SU-DHL-6 (cell line): ENCODE measurements around the gene FNIP2.

Experiments used
- H2AFZ ChIP-seq: fragments of 200-600 bp; sonication (generic); 2 replicates; pipeline ENCODE4 v1.6.1; 2014; ENCODE audit warnings: low read depth, mild to moderate bottlenecking, moderate library complexity, mixed read lengths, antibody characterized with exemption, low read length; ENCODE audit not compliant: severe bottlenecking
- H3F3A ChIP-seq: fragments of 200-600 bp; shearing (Covaris generic); 2 replicates; pipeline ENCODE4 v1.6.0; 2016; ENCODE audit warnings: antibody characterized with exemption, mild to moderate bottlenecking; ENCODE audit not compliant: insufficient read depth
- H3K27ac ChIP-seq: fragments of 200-600 bp; sonication (generic); 2 replicates; pipeline ENCODE4 v1.5.1; 2016; ENCODE audit warnings: low read depth, mild to moderate bottlenecking, low read length, moderate library complexity, mixed read lengths
- H3K27me3 ChIP-seq: fragments of 200-600 bp; sonication (generic), shearing (Covaris generic); 2 replicates; pipeline ENCODE4 v1.6.0; 2014; ENCODE audit warnings: mild to moderate bottlenecking, low read length
- H3K36me3 ChIP-seq: fragments of 200-600 bp; sonication (generic); 2 replicates; pipeline ENCODE4 v1.6.1; 2014; ENCODE audit warnings: mild to moderate bottlenecking, low read length, mixed read lengths
- H3K4me2 ChIP-seq: fragments of 300-600, 200-600 bp; shearing (Covaris generic), sonication (generic); 2 replicates; pipeline ENCODE4 v1.6.0; 2014; ENCODE audit warnings: low read length, low read depth, mild to moderate bottlenecking; ENCODE audit not compliant: poor library complexity, severe bottlenecking
- H3K4me3 ChIP-seq: fragments of 200-600 bp; sonication (generic); 2 replicates; pipeline ENCODE4 v1.5.1; 2014; ENCODE audit warnings: antibody characterized with exemption, low read length, mild to moderate bottlenecking, mixed read lengths; ENCODE audit not compliant: insufficient read depth, poor library complexity, severe bottlenecking
- H3K79me2 ChIP-seq: fragments of 200-600 bp; sonication (generic); 2 replicates; pipeline ENCODE4 v1.6.1; 2014; ENCODE audit warnings: mild to moderate bottlenecking, low read length, moderate library complexity; ENCODE audit not compliant: insufficient read depth
- H3K9ac ChIP-seq: fragments of 200-600 bp; sonication (generic); 2 replicates; pipeline ENCODE4 v1.7.0; 2014; ENCODE audit warnings: mild to moderate bottlenecking, low read length
- H3K9me2 ChIP-seq: fragments of 200-600 bp; sonication (generic); replicated peaks from 2 replicates; pipeline ENCODE4 v1.6.1; 2014; ENCODE audit warnings: low read length; ENCODE audit not compliant: insufficient read depth
- H3K9me3 ChIP-seq: fragments of 200-600 bp; sonication (generic); 2 replicates; pipeline ENCODE4 v1.6.1; 2014; ENCODE audit warnings: low read length, mixed read lengths; ENCODE audit not compliant: insufficient read depth
- H4K20me1 ChIP-seq: fragments of 200-600 bp; sonication (generic); 2 replicates; pipeline ENCODE4 v1.6.1; 2014; ENCODE audit warnings: low read depth, mild to moderate bottlenecking, antibody characterized with exemption, low read length, moderate library complexity, mixed read lengths
- CTCF ChIP-seq: fragments of 200-600 bp; sonication (generic); IDR thresholded peaks from one replicate; pipeline ENCODE4 v1.5.1; 2017; ENCODE audit warnings: antibody characterized with exemption, mild to moderate bottlenecking, low read length, moderate library complexity; ENCODE audit not compliant: insufficient read depth, poor library complexity, severe bottlenecking
- EZH2phosphoT487 ChIP-seq: fragments of 200-600 bp; sonication (generic), shearing (Covaris generic); conservative IDR thresholded peaks from 2 replicates; pipeline ENCODE4 v1.6.1; 2018; ENCODE audit warnings: mild to moderate bottlenecking, antibody characterized with exemption, low read length, moderate library complexity, mixed read lengths

FNIP2 gene

DNA sequence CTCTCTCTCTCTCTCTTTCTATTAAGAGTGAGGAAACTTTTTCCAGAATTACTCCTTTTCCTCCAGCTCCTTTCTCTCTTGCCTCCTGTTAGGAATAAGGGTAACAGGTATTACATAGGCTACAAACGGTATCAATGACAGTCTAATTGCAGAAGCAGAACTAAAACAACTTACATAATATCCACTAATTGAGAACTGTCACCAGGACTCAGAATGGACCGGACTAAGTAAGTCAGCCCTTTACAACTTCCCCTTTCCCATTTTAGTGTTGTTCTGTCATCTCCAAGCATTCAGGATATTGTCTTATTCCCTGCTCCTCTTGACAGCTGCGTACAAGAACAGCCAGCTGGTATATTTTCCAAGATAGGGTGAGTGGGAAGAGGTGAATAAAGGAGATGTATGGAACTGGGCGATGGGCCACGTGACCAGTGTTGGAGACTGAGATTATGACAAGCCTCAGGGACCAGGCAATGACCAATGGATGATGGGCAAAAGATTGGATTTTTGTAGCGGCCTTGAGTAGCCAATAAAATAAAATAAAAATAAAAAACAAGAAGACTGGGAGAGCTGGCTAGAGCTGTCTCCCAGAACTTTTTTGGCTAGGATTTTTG lies 2.3 kb upstream of the FNIP2 start:
- H3K9me3 ChIP-seq: no peaks in the 10 kb centered on the region
- peaks cover 10% of the 10 kb centered on the region for H3F3A ChIP-seq
- H3K4me2 ChIP-seq: no peak overlapping the region
- no peak overlapping the region for H3K9ac ChIP-seq
- no peaks in the 10 kb centered on the region for H3K9me2 ChIP-seq
- no peaks in the 10 kb centered on the region for H4K20me1 ChIP-seq
- H3K4me3 ChIP-seq: no peak overlapping the region
- H3K36me3 ChIP-seq: no peaks in the 10 kb centered on the region
- TF ChIP-seq EZH2phosphoT487 (no peak), CTCF (no peak)
- H2AFZ ChIP-seq: no peak overlapping the region
- no peaks in the 10 kb centered on the region for H3K27me3 ChIP-seq
- H3K27ac ChIP-seq: no peak overlapping the region
- no peaks in the 10 kb centered on the region for H3K79me2 ChIP-seq

- Histone ChIP-seq H3K36me3 (no peaks in the 10 kb centered on the region), H3K9ac (no peak overlapping the region), H3K79me2 (no peaks in the 10 kb centered on the region), H4K20me1 (no peaks in the 10 kb centered on the region), H3K27me3 (no peaks in the 10 kb centered on the region), H3K27ac (no peak overlapping the region), H3F3A (peaks cover 10% of the 10 kb centered on the region), H3K9me3 (no peaks in the 10 kb centered on the region), H3K9me2 (no peaks in the 10 kb centered on the region), H3K4me3 (no peak overlapping the region), H3K4me2 (no peak overlapping the region), H2AFZ (no peak overlapping the region)
- TF ChIP-seq EZH2phosphoT487 (no peak), CTCF (no peak)
These were observed 1.4 kb upstream of the FNIP2 start for GRCh38 chr4:158767451-158767850.

DNA sequence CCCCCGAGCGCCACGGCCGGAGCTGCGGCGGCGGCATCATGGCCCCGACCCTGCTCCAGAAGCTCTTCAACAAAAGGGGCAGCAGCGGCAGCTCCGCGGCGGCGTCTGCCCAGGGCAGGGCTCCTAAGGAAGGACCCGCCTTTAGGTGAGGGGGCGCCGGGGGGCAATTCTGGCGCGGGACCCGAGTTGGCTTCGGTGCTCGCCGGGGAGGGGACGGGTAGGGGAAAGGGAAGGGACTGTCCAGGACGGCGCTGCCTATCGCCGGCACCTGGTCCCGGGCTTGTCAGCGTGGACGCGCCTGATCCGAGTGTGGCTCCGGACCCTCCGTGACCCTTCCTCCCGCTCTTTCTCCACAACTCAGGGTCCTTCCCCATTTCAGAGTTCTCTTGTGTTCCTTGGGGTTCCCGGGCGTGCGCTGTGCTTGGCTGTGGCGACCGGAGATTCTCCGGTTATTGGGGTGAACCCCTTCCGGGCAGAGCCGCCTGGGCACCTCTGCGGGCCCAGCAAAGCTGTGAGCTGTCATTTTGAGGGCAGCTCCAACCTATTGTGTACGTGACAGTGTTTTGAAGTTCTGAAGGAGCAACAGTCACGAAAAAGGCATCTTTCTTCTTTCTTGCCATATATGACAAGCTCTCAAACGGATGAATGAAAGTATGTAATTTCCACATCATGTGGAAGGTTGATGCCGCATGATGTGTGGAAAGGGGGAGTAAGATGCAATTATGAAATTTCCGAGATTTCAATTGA lies 522 bp downstream of the FNIP2 start:
- no peaks in the 10 kb centered on the region for H3K9me3 ChIP-seq
- peak overlapping the region; percentile 91 for H2AFZ ChIP-seq
- no peaks in the 10 kb centered on the region for H3K27me3 ChIP-seq
- peak overlapping the region; percentile 67 for H3K4me2 ChIP-seq
- no peaks in the 10 kb centered on the region for H3K9me2 ChIP-seq
- no peaks in the 10 kb centered on the region for H4K20me1 ChIP-seq
- no peaks in the 10 kb centered on the region for H3K36me3 ChIP-seq
- H3K79me2 ChIP-seq: no peaks in the 10 kb centered on the region
- peak overlapping the region; percentile 54 for H3K4me3 ChIP-seq
- TF ChIP-seq CTCF (no peak), EZH2phosphoT487 (no peak)
- peak overlapping the region; percentile 58 for H3K9ac ChIP-seq
- peaks cover 10% of the 10 kb centered on the region for H3F3A ChIP-seq
- no peak overlapping the region for H3K27ac ChIP-seq
